SU-DHL-6 (cell line): ENCODE measurements around the gene RRAD.

ENCODE experiments used
- CTCF ChIP-seq: fragments of 200-600 bp; sonication (generic); IDR thresholded peaks from one replicate; pipeline ENCODE4 v1.5.1; 2017; ENCODE audit warnings: antibody characterized with exemption, mild to moderate bottlenecking, low read length, moderate library complexity; ENCODE audit not compliant: insufficient read depth, poor library complexity, severe bottlenecking
- EZH2phosphoT487 ChIP-seq: fragments of 200-600 bp; sonication (generic), shearing (Covaris generic); conservative IDR thresholded peaks from 2 replicates; pipeline ENCODE4 v1.6.1; 2018; ENCODE audit warnings: mild to moderate bottlenecking, antibody characterized with exemption, low read length, moderate library complexity, mixed read lengths

GRCh38 chr16:66970775-66971720, 45.7 kb upstream of the RRAD start:
- TF ChIP-seq CTCF = no peak
- TF ChIP-seq EZH2phosphoT487 = no peak
